CD4-positive, alpha-beta T cell treated with Interleukin-4 for 1 hour (primary cell): ENCODE data around the gene FPR2.

ENCODE experiments used
- DNase-seq, 2 donors: peaks; one replicate each; pipeline ENCODE4 v3.0.0-alpha.2; 2020 to 2022

The FPR2 gene

GRCh38 chr19:51807925-51808324 lies 46.9 kb downstream of the FPR2 start:
- no peak for DNase-seq

- no peak for DNase-seq
Observed at GRCh38 chr19:51808333-51808986, 47.5 kb downstream of the FPR2 start.

GRCh38 chr19:51809787-51810186 lies 48.8 kb downstream of the FPR2 start:
- DNase-seq, result no peak

GRCh38 chr19:51810223-51810622 lies 49.2 kb downstream of the FPR2 start:
- DNase-seq, result no peak

GRCh38 chr19:51811344-51811743 lies 50.4 kb downstream of the FPR2 start:
- peak; percentile 25 to 78 for DNase-seq

GRCh38 chr19:51815043-51815442 lies 54.1 kb downstream of the FPR2 start:
- DNase-seq, result peak in 1 of 2 donors; percentile 2

GRCh38 chr19:51816711-51817110 lies 55.7 kb downstream of the FPR2 start:
- no peak for DNase-seq

- DNase-seq, result no peak
Observed at GRCh38 chr19:51820011-51820410, 59.0 kb downstream of the FPR2 start.
